HG03280 (cell line): ENCODE measurements around the gene UTF1.

ENCODE experiments used
- ATAC-seq: cut with Tn5 transposase; IDR thresholded peaks from one replicate; pipeline ENCODE4 v1.9.1; 2021; ENCODE audit warnings: mild to moderate bottlenecking, moderate library complexity; ENCODE audit not compliant: unreplicated experiment

Gene UTF1

GRCh38 chr10:133243593-133243992 lies 13.6 kb downstream of the UTF1 start:
- ATAC-seq = no peak

DNA sequence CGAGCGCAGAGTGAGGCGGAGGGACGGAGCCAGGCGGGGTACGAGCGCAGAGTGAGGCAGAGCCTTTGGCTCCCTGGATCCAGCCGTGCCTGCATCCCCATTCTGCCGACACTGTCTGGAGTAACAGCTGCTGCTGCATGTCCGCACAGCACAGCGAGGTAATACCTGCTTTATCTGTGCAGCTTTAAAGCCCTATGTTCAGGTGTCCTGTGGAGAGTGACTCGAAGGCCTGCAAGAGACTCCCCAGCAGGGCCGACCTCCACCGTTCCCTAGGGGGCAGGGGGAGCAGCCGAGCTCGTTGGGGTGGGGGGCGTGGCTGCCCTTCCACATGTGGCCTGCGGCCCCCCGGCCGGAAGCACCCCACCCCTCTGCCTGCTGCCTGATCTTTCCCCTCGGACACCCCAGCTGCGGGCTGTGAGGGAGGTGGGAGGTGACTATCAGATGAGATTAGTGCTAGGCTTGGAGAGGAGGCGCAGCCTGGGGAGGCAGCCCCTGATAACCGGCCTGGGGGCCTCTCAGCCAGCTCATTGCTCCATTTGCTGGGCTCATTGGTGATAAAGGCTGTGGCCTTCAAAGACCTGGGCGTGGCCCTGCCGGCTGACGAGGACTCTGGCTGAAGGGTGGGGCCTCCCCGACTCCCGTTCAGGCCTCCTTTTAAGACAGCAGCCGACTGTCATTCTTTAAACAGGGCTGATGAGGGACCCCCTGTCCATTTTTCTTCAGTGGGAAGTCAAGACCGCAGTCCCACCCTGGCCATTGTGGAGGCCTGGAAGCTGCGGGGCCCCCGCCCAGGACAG lies 15.6 kb downstream of the UTF1 start:
- no peak for ATAC-seq

DNA sequence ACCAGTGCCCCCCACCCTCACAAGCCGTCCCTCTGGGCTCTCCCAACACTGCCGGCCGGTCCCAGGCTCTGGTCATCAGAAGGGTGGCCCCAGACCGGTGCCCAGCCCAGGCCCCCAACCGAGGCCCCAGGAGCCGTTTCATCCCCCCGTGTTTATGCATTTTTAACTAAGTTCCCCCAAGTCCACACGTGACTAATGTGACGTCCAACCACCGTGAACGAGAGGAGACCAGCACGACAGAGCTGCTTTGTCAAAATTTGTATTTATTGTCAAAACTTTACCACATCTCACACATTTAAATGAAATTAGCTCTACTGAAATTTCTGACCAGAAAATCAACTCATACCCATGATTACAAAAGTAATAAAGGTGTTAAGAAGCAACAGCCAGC lies 16.2 kb downstream of the UTF1 start:
- ATAC-seq = no peak

- no peak for ATAC-seq
Measured at GRCh38 chr10:133247681-133248333, 17.8 kb downstream of the UTF1 start.

- ATAC-seq = no peak
Measured at GRCh38 chr10:133248334-133248715, 18.3 kb downstream of the UTF1 start.

- ATAC-seq = no peak
Measured at GRCh38 chr10:133249094-133249780, 19.2 kb downstream of the UTF1 start.

DNA sequence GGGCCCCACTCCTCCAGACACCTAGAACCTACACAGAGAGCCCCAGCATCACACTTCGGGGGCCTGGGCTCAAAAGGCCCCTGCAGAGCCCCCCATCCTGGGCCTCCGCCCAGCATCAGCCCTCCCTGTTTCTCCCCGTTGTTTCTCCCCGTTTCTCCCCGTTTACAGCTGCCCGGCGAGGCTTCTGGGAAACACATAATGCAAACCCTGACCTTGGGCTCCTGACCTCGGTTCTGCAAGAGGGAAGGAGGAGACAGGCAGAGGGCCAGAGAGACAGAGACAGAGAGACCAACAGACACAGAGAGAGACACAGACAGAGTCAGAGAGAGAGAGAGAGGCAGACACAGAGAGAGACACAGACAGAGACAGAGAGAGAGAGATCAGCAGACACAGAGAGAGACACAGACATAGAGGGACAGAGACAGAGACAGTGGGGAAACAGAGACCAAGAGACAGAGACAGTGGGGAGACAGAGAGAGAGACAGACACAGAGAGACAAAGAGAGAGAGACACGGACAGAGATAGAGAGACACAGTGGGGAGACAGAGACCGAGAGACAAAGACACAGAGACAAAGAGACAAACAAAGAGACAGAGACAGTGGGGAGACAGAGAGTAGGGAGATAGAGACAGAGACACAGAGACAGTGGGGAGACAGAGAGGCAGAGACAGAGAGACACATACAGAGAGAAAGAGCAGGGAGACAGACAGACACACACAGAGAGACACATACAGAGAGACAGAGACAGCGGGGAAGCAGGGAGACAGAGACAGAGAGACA lies 20.1 kb downstream of the UTF1 start:
- no peak for ATAC-seq

- ATAC-seq = no peak
Measured at GRCh38 chr10:133251388-133252222, 21.6 kb downstream of the UTF1 start.

GRCh38 chr10:133252223-133252552 lies 22.2 kb downstream of the UTF1 start:
- ATAC-seq = no peak

DNA sequence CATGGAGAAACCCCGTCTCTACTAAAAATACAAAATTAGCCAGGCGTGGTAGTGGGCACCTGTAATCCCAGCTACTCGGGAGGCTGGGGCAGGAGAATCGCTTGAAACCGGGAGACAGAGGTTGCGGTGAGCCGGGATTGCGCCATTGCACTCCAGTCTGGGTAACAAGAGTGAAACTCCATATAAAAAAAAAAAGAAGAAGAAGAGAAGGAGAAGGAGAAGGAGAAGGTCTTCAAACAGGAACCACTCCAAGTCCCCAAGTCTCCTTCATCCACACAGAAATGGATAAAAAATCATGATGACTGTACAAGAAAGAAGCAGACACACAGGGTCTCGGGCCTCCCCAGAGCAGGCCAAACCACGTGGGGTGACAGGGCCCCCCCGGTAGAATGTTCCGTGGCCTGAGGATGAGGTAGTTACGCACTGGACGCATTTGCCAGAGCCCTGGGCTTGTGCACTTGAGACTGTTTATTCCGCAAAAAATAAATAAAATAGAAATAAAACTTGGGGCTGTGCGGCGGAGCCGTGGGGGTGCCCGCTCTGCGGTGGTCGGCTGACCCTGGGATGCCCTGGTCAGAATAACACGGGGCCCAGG lies 23.4 kb downstream of the UTF1 start:
- no peak for ATAC-seq

GRCh38 chr10:133254421-133255120 lies 24.6 kb downstream of the UTF1 start:
- ATAC-seq = no peak

GRCh38 chr10:133255323-133255722 lies 25.3 kb downstream of the UTF1 start:
- ATAC-seq = no peak

DNA sequence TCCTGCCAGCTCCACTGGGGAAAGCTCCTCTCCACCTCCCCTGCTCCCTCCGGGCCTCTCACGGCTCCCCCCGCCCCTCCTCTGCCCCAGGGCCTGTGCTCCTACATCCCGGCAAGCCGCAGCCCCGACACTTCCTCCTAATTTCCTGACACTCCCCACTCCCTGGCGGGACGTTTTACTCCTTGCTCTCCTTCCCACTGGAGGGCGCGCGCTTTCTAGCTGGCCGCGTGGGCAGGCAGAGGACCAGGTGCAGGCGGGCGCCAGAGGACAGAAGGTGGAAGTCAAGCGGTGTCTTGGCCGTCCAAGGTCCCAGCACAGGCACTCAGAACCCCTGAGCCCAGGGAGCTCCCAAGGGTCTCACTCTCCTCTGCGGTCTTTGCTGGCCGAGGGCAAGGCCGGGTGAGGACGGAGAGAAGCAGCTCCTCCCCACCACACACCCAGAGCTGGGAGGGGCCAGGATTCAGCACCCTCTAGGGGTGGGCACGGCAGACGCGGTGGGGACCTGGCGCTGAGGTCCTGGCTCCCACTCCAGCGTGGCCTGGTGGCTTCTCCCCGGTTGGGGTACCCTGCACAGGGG lies 27.6 kb downstream of the UTF1 start:
- ATAC-seq = no peak

DNA sequence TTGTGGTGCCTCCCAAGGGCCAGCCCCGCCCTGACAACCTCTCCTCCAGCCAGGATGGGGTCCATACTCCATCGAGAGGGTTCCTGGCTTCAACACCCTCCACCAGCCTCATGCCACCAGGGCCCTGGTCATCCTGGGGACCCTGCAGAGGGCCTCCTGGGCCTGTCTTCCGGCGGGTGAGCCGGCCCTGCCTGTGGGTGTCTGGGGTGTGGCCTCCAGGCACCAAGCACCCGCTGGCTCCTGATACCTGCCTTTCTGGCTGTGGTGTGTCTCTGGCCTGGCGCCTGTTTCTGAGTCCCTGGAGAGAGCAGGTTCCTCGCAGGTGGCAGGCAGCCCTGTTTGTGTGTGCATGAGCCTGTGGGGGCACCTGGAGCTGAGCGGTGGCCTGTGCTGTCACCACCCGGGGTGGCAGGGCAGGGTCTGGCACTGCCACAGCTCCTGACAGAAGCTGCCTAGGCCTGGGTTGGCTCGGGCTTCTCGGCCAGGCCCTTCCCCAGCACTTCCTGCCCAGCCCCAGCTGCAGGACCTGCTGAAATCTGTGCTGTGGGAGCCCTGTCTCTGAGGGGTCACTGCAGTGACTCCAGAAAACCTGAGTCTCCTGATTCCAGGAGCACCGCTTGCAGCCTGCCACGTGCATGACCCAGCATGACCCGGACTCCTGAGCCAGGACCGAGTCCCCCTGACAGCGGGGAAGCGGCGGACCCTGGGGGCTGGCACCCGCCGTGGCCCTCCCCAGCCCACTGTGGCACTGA lies 28.2 kb downstream of the UTF1 start:
- ATAC-seq = no peak

- ATAC-seq = no peak
Measured at GRCh38 chr10:133258818-133259601, 29.0 kb downstream of the UTF1 start.

- no peak for ATAC-seq
Measured at GRCh38 chr10:133259602-133259989, 29.6 kb downstream of the UTF1 start.

- ATAC-seq = peak; percentile 58
Measured at GRCh38 chr10:133260895-133261725, 31.1 kb downstream of the UTF1 start.
